Esophagus muscularis mucosa (tissue), 4 donors: ENCODE data around the gene CROCC2. TPM values are rescaled to one million over a fixed set of nuclear protein-coding genes. Genes with fewer than 3 reads are reported as not detected.

Experiments
- DNase-seq: peaks from one replicate; pipeline ENCODE4 v3.0.0-alpha.2; 2017; ENCODE audit errors: extremely low spot score
- H3K27ac ChIP-seq, 4 donors: fragments of 200-600 bp; sonication (generic); replicated peaks in 1 of 4; 1 replicate in 3 of 4; 2 replicates in 1 of 4; pipeline ENCODE4 v1.5.1; 2016 to 2019; ENCODE audit warnings: mild to moderate bottlenecking in 1 of 4
- H3K27me3 ChIP-seq, 4 donors: fragments of 200-600 bp; sonication (generic); one replicate each; pipeline versions ENCODE4 v1.5.1 to v1.6.0; 2016 to 2019
- H3K36me3 ChIP-seq, 4 donors: fragments of 200-600 bp; sonication (generic); one replicate each; pipeline ENCODE4 v1.5.1; 2016 to 2019
- H3K4me1 ChIP-seq, 4 donors: fragments of 200-600 bp; sonication (generic); one replicate each; pipeline ENCODE4 v1.5.1; 2016 to 2019
- H3K4me3 ChIP-seq, 4 donors: fragments of 200-600 bp; sonication (generic); 1 replicate in 2 of 4; 2 replicates in 2 of 4; pipeline ENCODE4 v1.5.1; 2016 to 2019; ENCODE audit warnings: mild to moderate bottlenecking in 4 of 4, moderate library complexity in 1 of 4
- H3K9me3 ChIP-seq, 4 donors: fragments of 200-600 bp; sonication (generic); 1 replicate in 3 of 4; 2 replicates in 1 of 4; pipeline ENCODE4 v1.5.1; 2016 to 2019
- EP300 ChIP-seq: sonication (generic); formaldehyde crosslinking; IDR thresholded peaks from one replicate; pipeline ENCODE4 v1.6.1; 2017; ENCODE audit warnings: antibody characterized with exemption
- POLR2A ChIP-seq: fragments of 450-650 bp; IDR thresholded peaks from one replicate; pipeline ENCODE4 v1.6.1; 2017; ENCODE audit warnings: antibody characterized with exemption, moderate library complexity, mild to moderate bottlenecking, low read depth
- POLR2AphosphoS5 ChIP-seq, 2 donors: sonication (generic); formaldehyde crosslinking; IDR thresholded peaks; one replicate each; pipeline ENCODE4 v1.6.1; 2017; ENCODE audit warnings: antibody characterized with exemption in 2 of 2
- WGBS: methylation state at CpG from one replicate; pipeline ENCODE4 v1.1.5; 2018; 5-methylcytosine and 5-hydroxymethylcytosine counted together
- intact Hi-C: fragments of 100-400 bp; cut with DNase I; formaldehyde crosslinking; loops from one replicate; pipeline ENCODE4 v1.15.1; 2023
- total RNA-seq, 4 donors: library from RNA; depleted of rRNA; stranded (reverse); fragments of >200 nt; gene quantifications; one replicate each; pipeline versions ENCODE4 v1.1.0 to v1.2.1, GENCODE V29; 2016
- TF ChIP-seq, protein P1 (sequence below), 3 experiments: fragments of 200-600 bp in 2 of 3; fragments of 450-650 bp in 1 of 3; sonication (generic) in 2 of 3; IDR thresholded peaks; one replicate each; pipeline ENCODE4 v1.5.1; 2017 to 2019; ENCODE audit warnings: antibody characterized with exemption in 3 of 3, mild to moderate bottlenecking in 2 of 3, moderate library complexity in 1 of 3

CROCC2 gene
- total RNA-seq, 4 donors from 2014 or later: not detected

DNA sequence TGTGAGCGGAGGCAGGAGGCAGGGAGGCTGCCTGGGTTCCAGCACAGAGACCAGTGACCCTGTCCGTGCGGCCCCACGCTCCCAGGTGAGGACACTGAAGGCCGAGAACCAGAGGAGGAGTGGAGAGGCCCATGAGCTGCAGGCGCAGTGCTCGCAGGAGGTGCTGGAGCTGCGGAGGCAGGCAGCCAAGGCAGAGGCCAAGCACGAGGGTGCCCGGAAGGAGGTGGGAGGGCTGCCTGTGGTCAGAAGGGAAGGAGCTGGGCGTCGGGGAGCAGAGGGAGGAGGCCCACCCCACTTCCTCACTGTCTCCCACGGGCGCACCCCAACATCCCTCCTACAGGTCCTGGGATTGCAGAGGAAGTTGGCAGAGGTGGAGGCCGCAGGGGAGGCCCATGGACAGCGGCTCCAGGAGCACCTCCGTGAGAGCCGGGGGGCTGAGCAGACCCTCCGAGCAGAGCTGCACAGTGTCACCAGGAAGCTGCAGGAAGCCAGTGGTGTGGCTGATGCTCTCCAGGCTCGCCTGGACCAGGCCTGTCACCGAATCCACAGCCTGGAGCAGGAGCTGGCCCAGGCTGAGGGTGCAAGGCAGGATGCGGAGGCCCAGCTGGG, 59.3 kb downstream of the CROCC2 start:
- H3K36me3 ChIP-seq: no peaks in the 10 kb centered on the region
- intact Hi-C loops: no loop called here
- H3K27me3 ChIP-seq: peaks cover 0 to 16% (median 0%) of the 10 kb centered on the region in 4 donors
- 65% methylated on average over 14 of the region's 22 CpGs for WGBS
- no peak for DNase-seq
- no peak overlapping the region for H3K4me3 ChIP-seq
- H3K9me3 ChIP-seq: no peaks in the 10 kb centered on the region
- peaks cover 13 to 23% (median 20%) of the 10 kb centered on the region in 4 donors for H3K4me1 ChIP-seq
- H3K27ac ChIP-seq: no peak overlapping the region
- TF ChIP-seq, protein P1, sequence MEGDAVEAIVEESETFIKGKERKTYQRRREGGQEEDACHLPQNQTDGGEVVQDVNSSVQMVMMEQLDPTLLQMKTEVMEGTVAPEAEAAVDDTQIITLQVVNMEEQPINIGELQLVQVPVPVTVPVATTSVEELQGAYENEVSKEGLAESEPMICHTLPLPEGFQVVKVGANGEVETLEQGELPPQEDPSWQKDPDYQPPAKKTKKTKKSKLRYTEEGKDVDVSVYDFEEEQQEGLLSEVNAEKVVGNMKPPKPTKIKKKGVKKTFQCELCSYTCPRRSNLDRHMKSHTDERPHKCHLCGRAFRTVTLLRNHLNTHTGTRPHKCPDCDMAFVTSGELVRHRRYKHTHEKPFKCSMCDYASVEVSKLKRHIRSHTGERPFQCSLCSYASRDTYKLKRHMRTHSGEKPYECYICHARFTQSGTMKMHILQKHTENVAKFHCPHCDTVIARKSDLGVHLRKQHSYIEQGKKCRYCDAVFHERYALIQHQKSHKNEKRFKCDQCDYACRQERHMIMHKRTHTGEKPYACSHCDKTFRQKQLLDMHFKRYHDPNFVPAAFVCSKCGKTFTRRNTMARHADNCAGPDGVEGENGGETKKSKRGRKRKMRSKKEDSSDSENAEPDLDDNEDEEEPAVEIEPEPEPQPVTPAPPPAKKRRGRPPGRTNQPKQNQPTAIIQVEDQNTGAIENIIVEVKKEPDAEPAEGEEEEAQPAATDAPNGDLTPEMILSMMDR (IDR thresholded peaks at IDR 0.05): no peak
- TF ChIP-seq POLR2A (no peak), EP300 (no peak), POLR2AphosphoS5 (IDR thresholded peaks at IDR 0.05) (no peak)

DNA sequence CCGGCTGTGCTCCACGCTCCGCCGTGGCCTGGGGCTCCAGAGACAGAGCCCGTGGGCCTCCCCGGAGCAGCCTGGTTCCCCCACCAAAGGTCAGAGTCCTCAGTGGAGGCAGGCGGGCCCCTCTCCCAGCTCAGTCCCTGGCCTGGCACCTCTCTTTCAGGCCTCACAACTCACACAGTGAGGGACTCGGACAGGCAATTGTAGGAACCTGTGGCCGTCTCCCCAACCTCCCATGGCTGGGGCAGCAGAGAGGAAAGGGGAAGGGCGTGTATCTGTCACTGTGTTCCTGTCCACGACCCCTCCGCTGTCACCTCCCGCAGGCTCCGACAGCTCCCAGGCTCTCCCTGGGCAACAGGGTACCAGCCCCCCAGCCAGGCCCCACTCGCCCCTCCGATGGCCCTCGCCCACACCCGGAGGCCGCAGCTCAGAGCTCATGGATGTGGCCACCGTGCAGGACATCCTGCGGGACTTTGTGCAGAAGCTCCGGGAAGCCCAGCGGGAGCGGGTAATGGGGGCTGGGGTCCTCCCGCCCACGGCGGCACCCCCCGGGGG, 59.8 kb downstream of the CROCC2 start:
- TF ChIP-seq EP300 (no peak), POLR2AphosphoS5 (IDR thresholded peaks at IDR 0.05) (no peak), POLR2A (no peak)
- TF ChIP-seq, protein P1 (IDR thresholded peaks at IDR 0.05): no peak
- Histone ChIP-seq H3K4me1 (peaks cover 8 to 17% (median 15%) of the 10 kb centered on the region in 4 donors), H3K4me3 (no peak overlapping the region), H3K9me3 (no peaks in the 10 kb centered on the region), H3K36me3 (no peaks in the 10 kb centered on the region), H3K27ac (no peak overlapping the region), H3K27me3 (peaks cover 0 to 13% (median 0%) of the 10 kb centered on the region in 4 donors)
- no peak for DNase-seq
- 75% methylated on average over 11 of the region's 28 CpGs for WGBS
- intact Hi-C loops: no loop called here

DNA sequence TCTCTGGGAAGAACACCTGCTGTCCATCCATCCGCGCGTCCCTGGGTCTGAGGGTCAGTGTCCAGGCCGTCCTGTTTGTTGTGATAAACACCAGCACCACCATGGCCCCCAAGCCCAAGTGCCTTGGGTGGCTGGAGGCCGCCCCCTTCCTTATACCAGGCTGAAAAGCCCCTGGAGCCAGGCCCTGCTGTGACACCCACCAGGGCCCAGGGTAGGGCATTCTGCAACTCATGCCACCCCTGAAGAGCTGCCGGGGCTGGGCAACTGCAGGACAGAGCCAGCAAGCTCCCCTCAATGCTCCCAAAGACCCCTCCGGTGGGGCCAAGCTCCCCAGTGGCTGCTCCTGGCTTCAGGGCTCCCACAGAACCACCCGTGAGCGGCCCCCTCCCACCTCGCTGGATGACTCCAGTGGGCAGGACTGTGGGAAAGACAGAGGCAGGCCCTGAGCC, 60.3 kb downstream of the CROCC2 start:
- Histone ChIP-seq H3K27me3 (peaks cover 0 to 13% (median 0%) of the 10 kb centered on the region in 4 donors), H3K9me3 (no peaks in the 10 kb centered on the region), H3K4me1 (peaks cover 5 to 13% (median 12%) of the 10 kb centered on the region in 4 donors), H3K27ac (no peak overlapping the region), H3K36me3 (no peaks in the 10 kb centered on the region), H3K4me3 (no peak overlapping the region)
- TF ChIP-seq, protein P1 (IDR thresholded peaks at IDR 0.05): no peak
- no peak for TF ChIP-seq POLR2A
- TF ChIP-seq EP300: no peak
- no peak for TF ChIP-seq POLR2AphosphoS5 (IDR thresholded peaks at IDR 0.05)
- WGBS: 100% methylated on average over 1 of the region's 10 CpGs
- intact Hi-C loops: no loop called here
- no peak for DNase-seq

DNA sequence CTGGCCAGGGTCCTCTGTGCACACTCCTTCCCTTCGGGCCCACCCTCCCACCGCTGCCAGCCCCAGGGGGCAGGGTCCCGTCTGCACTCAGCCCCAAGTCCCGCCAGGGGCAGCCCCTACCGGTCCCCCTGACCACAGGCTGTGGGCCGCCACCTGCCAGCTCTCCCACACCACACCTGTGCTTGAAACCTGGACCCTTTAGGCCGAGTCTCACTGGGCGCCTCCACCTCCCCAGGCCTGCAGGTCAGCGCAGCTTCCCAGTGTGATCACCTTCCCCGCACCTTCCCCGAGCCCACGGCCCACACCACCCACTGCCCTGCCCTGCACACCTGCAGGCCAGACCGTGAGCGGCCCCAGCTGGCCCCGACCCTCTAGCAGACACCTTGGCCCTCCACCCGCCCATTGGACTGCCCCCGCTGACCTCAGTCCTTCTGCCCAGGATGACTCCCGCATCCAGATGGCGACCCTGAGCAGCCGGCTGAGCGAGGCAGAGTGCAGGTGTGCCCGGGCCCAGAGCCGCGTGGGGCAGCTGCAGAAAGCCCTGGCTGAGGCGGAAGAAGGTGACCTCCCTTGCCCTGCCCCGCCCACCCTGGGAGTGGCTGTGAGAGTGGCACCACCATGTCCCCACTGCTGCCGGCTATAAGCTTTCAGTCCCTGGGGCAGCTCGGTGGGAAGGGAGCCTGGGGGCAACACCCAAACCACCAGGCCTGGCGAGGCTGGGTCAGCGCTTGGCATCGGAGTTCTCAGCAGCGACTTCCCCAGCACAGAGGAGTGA, 61.0 kb downstream of the CROCC2 start:
- WGBS: 85% methylated on average over 19 of the region's 32 CpGs
- DNase-seq: no peak
- TF ChIP-seq POLR2A (no peak), POLR2AphosphoS5 (IDR thresholded peaks at IDR 0.05) (no peak)
- TF ChIP-seq, protein P1 (IDR thresholded peaks at IDR 0.05): no peak

More for the DNA sequence above, 61.0 kb downstream of the CROCC2 start:
- Histone ChIP-seq H3K9me3 (no peaks in the 10 kb centered on the region), H3K4me3 (no peak overlapping the region), H3K27me3 (peaks cover 0 to 15% (median 0%) of the 10 kb centered on the region in 4 donors), H3K27ac (no peak overlapping the region), H3K36me3 (no peaks in the 10 kb centered on the region), H3K4me1 (peaks cover 3 to 7% (median 7%) of the 10 kb centered on the region in 4 donors)
- intact Hi-C loops: no loop called here
